GM13977 (cell line): ENCODE data around the gene VEPH1.

ENCODE experiments used
- DNase-seq: peaks from one replicate; pipeline ENCODE4 v3.0.0; 2012; ENCODE audit warnings: low spot score
- in situ Hi-C: fragments of 300-500 bp; cut with MboI; formaldehyde crosslinking; loops from one replicate; pipeline ENCODE4 v1.12.0; 2022; ENCODE audit warnings: low sequenced_read_pairs, low pct_unique_long_range_greater_than_20kb, mixed read lengths, inconsistent platforms; ENCODE audit not compliant: unreplicated experiment
- TF ChIP-seq, protein P1 (sequence below): IDR thresholded peaks from 2 replicates; pipeline ENCODE4 v1.5.1; 2012; ENCODE audit warnings: mild to moderate bottlenecking, control low read depth; ENCODE audit not compliant: insufficient read depth; ENCODE audit errors: extremely low read depth, missing control alignments

VEPH1 gene

DNA sequence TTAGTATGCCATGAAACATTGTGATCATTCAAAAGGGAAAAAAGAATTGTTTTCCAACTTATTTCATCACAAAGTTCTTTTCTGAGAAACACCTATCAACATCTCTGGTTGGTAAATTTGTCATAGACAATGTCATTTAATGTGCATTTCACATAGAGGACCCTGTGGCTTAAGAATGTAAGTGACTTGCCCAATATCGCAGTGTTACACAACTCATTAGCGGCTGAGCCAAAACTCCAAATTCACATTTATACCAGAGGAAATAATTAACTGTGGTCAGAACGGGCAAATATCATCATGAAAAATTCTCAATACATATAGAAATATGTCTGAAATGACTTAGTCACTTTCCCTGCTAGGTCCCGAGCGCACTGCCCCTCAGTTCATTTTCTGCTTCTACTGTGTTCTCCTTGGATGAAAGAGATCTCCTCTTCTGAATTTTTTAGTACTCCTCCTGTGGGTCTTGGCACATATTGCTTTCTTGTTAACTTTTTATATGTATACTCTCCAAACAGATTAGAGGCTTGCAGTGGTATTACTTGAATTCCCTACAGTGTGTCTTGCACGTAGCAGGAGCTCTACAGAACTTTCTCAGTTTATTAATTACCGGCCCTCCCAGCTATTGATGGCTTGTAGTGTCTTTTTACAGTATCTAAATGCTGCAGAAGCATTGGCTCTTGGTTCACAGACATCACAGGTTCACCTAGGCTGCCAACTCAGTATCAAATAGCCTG lies 33.5 kb downstream of the VEPH1 start:
- DNase-seq, result no peak
- in situ Hi-C loops, result no loop called here
- TF ChIP-seq, protein P1, sequence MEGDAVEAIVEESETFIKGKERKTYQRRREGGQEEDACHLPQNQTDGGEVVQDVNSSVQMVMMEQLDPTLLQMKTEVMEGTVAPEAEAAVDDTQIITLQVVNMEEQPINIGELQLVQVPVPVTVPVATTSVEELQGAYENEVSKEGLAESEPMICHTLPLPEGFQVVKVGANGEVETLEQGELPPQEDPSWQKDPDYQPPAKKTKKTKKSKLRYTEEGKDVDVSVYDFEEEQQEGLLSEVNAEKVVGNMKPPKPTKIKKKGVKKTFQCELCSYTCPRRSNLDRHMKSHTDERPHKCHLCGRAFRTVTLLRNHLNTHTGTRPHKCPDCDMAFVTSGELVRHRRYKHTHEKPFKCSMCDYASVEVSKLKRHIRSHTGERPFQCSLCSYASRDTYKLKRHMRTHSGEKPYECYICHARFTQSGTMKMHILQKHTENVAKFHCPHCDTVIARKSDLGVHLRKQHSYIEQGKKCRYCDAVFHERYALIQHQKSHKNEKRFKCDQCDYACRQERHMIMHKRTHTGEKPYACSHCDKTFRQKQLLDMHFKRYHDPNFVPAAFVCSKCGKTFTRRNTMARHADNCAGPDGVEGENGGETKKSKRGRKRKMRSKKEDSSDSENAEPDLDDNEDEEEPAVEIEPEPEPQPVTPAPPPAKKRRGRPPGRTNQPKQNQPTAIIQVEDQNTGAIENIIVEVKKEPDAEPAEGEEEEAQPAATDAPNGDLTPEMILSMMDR, result no peak

DNA sequence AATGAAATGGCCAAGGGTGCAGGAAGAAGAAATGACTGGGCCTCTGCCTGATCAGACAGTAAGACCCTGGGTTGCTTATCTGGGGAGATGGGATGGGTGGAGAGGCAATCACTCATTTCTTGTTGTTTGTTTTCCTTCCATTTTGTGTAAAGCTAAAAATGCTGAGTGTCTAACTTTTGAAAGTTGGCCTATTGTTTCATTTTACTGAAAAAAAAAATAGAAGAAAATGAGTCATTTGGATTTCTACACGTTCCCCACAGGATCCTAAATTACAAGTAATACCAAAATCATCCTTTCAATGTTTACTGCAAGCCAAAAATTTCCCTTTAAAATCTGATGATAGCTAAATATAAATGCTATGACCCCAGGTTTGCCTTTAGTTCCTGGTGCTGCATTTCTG lies 36.0 kb downstream of the VEPH1 start:
- no peak for DNase-seq
- in situ Hi-C loops, result no loop called here
- TF ChIP-seq, protein P1, result no peak

DNA sequence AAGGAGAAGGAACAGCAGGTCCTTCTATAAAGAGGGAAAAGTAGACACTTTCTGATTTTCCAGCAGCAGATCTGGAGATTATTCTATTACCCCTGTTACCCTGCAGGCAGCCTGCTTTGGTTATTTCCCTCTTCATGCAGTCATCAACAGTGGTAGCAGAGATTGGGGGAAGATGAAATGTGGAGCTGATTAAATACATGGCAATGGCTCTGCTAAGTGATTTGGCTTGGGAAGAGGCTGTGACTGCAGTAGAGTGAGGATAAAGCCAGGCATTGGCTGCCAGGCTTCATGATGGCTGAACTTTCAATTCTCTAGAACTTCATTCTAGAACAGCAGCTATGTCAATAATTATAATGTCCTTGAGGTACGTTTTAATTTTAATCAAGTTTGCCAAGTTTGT lies 37.5 kb downstream of the VEPH1 start:
- DNase-seq, result no peak
- TF ChIP-seq, protein P1, result no peak
- in situ Hi-C loops, result no loop called here

DNA sequence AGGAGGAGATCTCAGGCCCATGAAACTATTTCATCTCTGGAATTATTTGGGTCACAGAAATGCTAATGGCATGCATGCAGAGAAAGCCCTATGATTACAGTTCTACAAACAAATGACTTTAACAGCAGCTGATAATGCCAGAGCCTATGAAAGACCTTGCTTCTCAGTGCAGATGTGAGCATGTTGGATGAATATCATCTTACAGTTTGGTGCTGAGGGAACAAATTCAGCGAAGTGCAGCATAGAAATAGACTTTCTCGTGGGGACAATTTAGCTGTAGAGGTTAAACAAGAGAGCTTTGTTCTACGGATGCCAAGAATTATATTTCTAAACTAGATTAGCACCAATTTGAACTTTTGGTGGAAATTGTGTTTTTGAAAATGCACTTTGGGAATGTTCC lies 38.9 kb downstream of the VEPH1 start:
- TF ChIP-seq, protein P1, result no peak
- in situ Hi-C loops, result no loop called here
- no peak for DNase-seq

DNA sequence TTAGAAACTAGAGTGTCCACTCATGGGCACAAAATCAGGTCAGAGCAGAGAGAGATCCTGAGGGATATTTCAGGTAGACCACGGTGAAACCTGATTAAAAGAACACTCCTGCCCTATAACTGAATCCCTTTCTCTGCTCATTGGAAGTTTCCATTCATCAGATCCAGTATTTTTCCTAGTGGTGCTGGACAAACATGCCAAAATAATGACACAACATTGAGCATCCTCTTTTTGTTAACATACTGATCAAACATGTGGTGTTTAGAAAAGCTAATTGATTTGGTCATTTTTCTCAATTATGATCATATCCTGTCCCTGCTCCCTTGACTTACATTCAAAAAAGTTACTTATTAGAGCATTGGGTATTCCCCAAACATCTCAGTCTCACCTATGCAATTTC lies 39.4 kb downstream of the VEPH1 start:
- DNase-seq, result no peak
- TF ChIP-seq, protein P1, result no peak
- in situ Hi-C loops, result no loop called here

DNA sequence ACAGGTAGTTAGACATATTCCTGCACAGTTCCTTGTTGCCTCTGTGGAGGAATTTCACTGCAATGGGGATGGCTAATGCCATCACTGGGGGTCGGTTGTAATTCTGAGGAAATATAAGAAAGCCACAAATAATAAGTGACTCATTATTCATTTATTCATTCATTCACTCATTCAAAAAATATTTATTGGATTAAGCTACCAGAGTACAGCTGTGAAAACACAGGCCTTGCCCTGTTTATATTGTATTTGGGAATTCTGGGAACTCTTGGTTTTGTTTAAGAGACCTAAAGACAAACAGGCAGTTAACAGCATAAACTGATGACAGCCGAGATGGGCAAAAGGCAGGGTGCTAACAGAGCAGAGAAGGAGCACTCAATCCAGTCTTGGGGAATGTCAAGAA lies 43.0 kb downstream of the VEPH1 start:
- no peak for DNase-seq
- TF ChIP-seq, protein P1, result no peak
- in situ Hi-C loops, result no loop called here
